GM19372 (cell line): Measurements from ENCODE around the gene GATA6.

Experiments
- ATAC-seq: cut with Tn5 transposase; IDR thresholded peaks from one replicate; pipeline ENCODE4 v1.9.1; 2021; ENCODE audit warnings: mild to moderate bottlenecking, low read depth, moderate library complexity; ENCODE audit not compliant: unreplicated experiment

Gene GATA6

GRCh38 chr18:22165603-22166068 is 3.8 kb upstream of the GATA6 start:
- ATAC-seq: no peak

GRCh38 chr18:22166069-22166950 is 3.1 kb upstream of the GATA6 start:
- no peak for ATAC-seq

GRCh38 chr18:22167091-22167470 is 2.3 kb upstream of the GATA6 start:
- ATAC-seq: no peak

DNA sequence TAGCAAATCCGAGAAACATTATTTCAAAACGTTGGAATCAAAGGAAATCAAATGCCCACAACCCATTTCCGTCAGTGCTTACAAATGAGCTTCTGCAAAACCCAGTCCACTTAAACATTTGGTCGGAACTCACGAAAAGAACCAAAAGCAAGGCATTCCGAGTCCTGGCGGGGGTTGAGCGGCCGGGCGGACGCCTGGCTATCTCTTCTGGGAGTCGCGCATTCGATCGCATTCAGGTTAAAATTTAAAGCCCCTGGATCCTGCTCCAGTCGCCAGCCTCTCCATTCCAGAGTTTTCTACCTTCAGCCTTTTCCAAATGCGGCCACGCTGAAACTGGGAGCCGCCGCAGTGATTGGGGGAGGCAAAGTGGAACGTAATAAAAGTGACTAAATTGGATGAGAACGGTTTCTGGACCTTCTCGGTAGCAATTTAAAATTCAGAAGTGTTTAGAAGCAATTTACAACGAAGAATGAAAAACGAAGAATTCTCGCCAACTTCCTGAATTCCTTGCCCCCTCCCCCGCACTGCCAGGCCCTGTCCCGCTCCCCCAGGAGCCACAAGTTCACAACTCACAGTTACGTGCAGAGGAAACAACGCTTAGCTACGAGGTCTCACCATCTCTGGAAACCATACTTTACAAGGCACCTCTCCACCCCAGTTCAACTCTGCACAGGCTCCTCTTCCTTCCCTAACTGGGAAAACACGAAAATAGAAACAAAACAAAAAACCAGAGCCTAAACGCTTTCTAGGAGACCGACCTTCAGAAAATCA is 1.7 kb upstream of the GATA6 start:
- ATAC-seq: no peak

DNA sequence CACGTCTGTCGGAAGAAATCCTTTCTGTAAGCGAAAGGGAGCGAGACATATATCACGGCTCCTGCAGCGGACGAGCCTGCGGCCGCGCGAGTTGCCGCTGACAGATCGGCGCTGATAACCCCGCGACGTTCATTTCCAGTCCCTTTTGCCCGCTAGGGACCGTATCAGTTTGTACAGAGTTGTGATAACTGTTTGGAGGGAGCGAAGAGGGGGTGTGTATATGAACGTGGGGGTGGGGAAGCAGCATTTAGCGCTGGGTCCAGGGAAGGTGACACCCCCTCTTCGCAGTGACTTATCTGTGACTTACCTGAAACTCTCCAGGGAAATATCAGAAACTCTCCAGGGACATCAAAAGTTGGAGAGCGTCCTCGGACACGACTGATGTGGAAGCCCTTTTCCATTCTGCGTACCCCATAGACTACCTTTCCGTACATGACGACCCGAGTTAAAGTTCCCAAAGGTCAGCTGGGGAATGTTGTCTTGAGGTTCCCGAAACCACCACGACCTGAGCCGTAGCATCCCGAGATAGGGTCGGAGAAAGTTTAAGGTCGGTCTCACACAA is 948 bp upstream of the GATA6 start:
- ATAC-seq: no peak

GRCh38 chr18:22169889-22170420 is 566 bp downstream of the GATA6 start:
- no peak for ATAC-seq

DNA sequence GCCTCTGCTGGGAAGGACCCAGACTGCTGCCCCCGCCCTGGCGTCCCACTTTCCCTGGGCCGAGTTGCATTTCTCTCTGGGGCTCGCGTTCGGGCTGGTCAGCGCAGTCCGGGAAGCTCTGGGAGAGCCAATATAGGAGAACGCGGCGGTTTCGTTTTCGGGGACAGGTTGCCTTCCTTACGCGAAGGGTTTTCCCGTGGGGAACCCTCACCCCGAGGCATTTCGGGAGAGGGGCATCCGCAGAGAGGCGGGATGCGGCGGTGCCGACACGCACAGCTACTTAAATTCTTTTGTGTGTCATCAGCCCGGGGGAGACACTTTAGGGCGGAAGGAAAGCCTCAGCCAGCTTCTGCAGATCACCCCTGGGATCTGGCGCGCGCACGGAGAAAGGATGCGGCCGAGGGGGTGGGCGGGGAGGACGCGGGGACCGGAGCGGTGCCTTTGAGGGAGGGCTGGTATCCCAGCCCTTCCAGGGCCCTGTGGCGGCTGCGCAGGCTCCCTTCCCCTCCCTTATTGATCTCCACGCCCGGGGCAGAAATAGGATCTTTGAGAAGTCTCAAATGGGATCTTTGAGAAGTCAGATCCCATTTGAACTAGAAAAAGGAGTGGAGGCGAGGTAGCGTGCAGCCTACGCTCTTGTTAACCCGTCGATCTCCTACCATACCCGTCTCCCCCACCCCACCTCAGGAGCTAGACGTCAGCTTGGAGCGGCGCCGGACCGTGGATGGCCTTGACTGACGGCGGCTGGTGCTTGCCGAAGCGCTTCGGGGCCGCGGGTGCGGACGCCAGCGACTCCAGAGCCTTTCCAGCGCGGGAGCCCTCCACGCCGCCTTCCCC is 1.2 kb downstream of the GATA6 start:
- no peak for ATAC-seq

DNA sequence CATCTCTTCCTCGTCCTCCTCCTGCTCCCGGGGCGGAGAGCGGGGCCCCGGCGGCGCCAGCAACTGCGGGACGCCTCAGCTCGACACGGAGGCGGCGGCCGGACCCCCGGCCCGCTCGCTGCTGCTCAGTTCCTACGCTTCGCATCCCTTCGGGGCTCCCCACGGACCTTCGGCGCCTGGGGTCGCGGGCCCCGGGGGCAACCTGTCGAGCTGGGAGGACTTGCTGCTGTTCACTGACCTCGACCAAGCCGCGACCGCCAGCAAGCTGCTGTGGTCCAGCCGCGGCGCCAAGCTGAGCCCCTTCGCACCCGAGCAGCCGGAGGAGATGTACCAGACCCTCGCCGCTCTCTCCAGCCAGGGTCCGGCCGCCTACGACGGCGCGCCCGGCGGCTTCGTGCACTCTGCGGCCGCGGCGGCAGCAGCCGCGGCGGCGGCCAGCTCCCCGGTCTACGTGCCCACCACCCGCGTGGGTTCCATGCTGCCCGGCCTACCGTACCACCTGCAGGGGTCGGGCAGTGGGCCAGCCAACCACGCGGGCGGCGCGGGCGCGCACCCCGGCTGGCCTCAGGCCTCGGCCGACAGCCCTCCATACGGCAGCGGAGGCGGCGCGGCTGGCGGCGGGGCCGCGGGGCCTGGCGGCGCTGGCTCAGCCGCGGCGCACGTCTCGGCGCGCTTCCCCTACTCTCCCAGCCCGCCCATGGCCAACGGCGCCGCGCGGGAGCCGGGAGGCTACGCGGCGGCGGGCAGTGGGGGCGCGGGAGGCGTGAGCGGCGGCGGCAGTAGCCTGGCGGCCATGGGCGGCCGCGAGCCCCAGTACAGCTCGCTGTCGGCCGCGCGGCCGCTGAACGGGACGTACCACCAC is 2.1 kb downstream of the GATA6 start:
- ATAC-seq: no peak

GRCh38 chr18:22172120-22172582 is 2.8 kb downstream of the GATA6 start:
- ATAC-seq: no peak

DNA sequence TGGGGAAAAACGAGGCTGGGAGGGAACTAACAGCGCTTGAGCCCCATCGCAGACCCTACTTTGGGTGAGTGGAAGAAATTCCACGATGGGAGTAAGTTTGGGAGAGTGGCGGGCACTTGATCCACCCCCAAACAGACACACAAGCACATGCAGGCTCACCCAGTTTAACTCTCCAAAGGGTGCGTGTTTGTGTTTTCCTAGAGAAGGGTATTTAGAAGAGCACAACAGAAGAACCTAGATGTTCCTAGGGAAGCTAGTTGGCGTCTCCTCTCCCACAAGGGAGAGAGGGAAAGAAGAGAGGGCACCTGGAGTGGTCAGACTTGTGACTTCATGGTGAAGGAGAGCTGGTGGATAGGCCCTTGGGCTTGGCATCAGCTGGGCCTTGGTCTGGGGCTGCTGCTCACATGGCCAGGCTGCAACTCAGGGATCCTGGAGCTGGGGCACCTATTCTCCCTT is 3.2 kb downstream of the GATA6 start:
- no peak for ATAC-seq

DNA sequence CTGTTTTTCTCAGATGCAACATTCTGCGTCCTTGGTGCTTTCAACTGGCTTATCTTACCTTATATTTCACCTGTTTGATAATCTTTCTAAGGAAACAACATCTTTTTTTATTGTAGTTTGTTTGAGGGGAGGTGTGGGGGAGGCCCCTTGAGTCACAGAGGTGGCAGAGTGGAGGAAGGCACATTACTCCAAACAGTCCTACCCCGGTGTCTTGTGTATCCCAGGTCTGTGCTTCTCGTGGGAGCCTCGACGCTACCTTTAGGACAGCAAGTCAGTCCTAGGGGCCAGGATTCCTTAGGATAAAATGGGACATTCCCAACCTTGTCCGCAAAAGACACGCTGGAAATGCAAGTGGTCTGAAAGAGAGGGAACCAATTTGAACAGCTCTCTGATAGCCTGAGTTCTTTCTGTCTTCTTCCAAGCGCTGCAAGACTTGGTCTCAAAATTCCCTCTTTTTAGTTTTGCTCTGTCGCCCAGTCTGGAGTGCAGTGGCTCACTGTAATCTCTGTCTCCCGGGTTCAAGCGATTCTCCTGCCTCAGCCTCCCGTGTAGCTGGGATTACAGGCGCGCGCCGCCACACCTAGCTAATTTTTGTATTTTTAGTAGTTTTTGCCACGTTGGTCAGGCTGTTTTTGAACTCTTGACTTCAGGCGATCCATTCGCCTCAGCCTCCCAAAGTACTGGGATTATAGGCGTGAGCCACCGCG is 4.0 kb downstream of the GATA6 start:
- no peak for ATAC-seq

DNA sequence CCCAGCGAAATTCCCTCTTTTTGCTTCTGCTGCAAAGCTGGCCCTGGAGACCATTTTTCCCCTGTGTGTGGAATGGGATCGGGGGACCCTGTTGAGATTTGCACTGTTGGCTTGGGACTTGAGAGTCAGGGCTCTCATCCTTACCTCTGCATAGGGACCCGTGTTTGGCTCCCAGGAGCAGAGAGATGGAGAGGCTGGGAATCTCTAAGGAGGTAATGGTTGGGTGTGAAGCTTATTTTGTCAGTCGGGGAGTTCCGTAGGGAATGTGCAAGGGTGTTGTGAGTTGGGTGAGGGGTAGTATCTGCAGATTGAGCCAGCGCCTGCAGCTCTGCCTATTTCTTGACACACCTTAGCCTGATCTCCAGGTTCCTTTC is 4.5 kb downstream of the GATA6 start:
- ATAC-seq: no peak

DNA sequence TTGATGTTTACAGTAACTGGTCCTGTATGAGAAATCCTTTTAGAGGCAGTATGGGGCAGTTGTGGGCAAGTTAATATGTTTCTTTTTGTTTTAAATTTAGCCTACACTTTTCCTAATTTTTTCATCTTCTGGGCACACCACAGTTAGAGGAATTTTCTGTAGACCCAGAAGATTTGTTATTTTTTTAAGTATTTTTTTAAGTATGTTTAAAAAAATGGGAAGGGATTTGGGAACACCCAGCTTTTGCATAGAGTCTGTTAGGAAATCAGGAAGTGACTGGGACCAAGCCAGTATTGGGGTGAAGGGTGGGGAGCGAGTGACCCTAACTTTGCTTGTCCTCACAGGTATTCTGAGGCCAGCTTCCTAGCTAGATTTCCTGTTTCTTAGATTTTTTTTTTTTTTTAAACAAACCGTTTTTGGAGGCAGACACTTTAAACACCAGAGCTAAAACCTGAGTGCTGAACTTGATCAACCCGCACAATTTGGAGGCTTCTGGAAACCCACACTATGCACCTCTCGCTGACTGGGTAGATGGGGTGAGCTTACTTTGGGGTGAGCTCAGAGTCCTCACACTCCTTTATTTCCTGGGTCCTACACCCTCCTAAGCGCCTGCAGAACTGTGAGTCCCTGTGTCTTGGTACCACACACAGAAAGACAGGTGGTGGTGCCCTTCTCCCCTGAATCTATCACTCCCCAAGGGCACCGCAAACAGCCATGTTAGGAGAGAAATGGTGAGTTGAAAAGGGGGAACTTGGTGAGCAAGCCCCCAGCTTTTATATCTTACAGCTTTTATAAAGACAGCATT is 5.2 kb downstream of the GATA6 start:
- no peak for ATAC-seq

- ATAC-seq: no peak
Observed at GRCh38 chr18:22175346-22175745, 6.0 kb downstream of the GATA6 start.

DNA sequence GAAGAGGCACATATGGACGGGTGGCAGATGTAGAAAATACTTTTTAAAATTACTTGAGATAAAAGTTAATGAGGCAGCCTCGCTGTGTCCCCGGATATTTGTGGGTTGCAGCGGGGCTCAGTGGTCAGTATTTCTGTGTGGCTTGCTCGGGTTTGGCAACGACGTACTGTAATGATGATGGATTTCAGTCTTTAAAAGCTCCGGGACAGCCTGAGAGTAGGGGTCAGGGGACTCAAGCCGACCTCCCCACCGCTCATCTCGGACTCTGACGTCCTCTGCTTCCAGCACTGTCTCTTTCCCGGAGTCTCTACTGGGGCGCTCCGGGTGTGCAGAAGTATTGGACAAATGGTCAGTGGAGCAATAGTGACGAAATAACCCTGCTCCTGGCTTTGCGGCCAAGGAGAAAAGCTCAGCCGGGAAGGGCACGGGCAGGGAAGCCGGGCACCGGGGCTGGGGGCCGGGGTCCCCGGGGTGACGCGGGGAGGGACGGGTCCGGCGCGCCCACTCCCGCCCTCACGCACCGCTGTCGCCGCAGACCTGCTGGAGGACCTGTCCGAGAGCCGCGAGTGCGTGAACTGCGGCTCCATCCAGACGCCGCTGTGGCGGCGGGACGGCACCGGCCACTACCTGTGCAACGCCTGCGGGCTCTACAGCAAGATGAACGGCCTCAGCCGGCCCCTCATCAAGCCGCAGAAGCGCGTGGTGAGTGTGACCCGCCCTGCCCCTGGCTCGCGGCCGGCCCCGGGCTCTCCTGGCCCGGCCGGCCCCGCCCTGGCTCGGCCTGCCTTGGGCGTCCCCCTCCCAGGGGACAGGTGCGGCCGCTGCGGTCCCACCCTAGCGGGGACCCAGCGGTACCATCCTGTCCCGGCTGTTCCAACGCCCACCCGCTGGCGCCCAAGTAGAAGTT is 7.3 kb downstream of the GATA6 start:
- ATAC-seq: no peak

DNA sequence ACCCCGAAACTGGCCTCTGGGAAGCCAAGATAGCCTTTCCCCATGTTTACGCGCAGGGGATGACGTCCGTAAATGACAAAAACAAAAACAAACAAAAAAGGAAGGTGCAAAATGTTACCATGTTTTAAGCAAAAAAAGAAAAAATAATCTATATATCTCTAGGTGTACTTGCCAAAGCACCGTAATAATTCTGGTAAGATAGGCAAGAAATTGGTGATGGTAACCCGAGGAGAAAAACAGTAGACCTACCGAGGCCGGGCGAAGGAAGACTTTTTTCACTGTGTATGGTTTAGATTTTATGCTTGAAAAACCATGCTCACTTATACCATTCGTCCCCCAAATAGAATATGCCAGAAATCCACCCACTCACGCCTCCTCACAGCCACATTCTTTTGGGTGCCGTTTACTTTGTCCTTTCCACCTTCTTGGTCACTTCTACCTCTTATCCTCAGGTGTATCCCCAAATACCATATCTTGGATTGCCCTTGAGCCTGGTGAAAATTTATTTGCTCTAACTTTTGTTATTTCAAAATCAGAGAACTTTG is 8.0 kb downstream of the GATA6 start:
- ATAC-seq: no peak
